GM12878 (cell line): ENCODE data around the gene TXNL1.
A peak's percentile ranks its signal among the peaks of the same experiment; 100 is the strongest.

Experiments
- CEBPB ChIP-seq, 2 experiments: fragments of 150-350 bp in 1 of 2; IDR thresholded peaks; 2 replicates each; pipeline ENCODE4 v1.6.1; 2012 to 2014; ENCODE audit warnings: low read depth in 2 of 2, low read length in 2 of 2, borderline replicate concordance in 1 of 2, inconsistent platforms in 1 of 2
- HDAC6 ChIP-seq: fragments of 200-600 bp; sonication (generic); IDR thresholded peaks from one replicate; pipeline ENCODE4 v1.8.0; 2017; ENCODE audit warnings: antibody characterized with exemption; ENCODE audit not compliant: unreplicated experiment
- IRF4 ChIP-seq: IDR thresholded peaks from 2 replicates; pipeline ENCODE4 v1.6.1; 2011; ENCODE audit warnings: low read depth, low read length
- POLR2A ChIP-seq: IDR thresholded peaks from 2 replicates; pipeline ENCODE4 v1.6.1; 2011; ENCODE audit warnings: low read depth, mild to moderate bottlenecking, low read length
- SIN3A ChIP-seq: IDR thresholded peaks from 2 replicates; pipeline ENCODE4 v1.6.1; 2012; ENCODE audit warnings: low read depth, low read length, improper control_type of control experiment
- SUZ12 ChIP-seq: fragments of 200-600 bp; sonication (generic); IDR thresholded peaks from one replicate; pipeline ENCODE4 v1.6.1; 2018; ENCODE audit warnings: antibody characterized with exemption, mild to moderate bottlenecking; ENCODE audit not compliant: unreplicated experiment
- TF ChIP-seq, protein P1 (sequence below): fragments of 450-650 bp; IDR thresholded peaks from 2 replicates; pipeline ENCODE4 v1.6.1; 2017; ENCODE audit warnings: mild to moderate bottlenecking, moderate library complexity
- TF ChIP-seq, protein P2 (sequence below), 3 experiments: IDR thresholded peaks in 2 of 3; conservative IDR thresholded peaks in 1 of 3; 2 replicates each; pipeline ENCODE4 v1.5.1; 2011; ENCODE audit warnings: low read depth in 3 of 3, low read length in 3 of 3, mild to moderate bottlenecking in 3 of 3, control low read depth in 2 of 3, moderate library complexity in 2 of 3, inconsistent platforms in 1 of 3, mixed read lengths in 1 of 3; ENCODE audit not compliant: control insufficient read depth in 2 of 3, insufficient read depth in 1 of 3; ENCODE audit errors: extremely low read depth in 1 of 3

DNA sequence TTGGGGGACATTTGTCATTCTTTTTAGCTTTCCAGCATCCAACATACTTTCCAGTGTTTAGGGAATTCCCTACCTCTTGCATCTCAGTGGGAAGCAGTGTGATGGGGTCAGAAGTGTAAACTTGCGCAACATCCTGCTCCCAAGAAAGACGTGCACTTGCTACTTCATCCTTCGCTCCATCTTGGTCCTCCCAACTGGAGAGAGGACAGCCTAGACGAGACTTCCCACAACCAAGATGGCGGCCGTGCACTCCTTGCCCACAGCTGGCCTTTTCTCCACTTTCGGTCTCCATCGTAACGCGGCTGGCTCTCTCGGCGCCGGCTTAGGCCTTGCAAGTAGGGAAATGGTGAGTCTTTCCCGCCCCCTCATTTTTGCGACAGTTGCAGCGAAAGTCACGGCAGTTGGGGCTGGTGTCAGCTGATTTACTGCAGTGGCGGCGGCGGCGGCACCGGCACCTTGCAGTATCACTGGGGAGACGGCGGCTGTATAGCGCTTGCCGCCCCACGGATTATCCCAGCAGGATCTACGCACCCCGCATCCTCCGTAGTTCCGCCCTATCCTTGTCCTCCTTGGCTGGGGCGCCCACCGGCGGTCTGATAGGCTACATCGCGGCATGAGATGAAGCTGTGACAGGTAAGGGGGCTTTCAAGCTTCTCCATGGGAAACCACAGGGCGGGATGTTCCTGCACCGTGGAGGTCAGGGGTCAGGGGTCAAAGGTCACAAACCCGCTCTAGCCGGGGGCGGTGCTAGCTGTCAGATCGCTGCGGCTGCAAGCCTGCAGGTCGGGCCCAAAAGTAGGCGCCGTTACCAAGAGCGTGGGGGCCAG, 12.8 kb upstream of the TXNL1 start, which contains the start of gene WDR7:
- no peak; the same call in 1 of the 2 replicates for TF ChIP-seq SIN3A
- peak in 1 of 2 experiments; percentile 51; a peak in 2 of 4 replicates for TF ChIP-seq CEBPB (IDR thresholded peaks at IDR 0.05; ENCODE audit: borderline replicate concordance in 1 of 2, low read depth in 2 of 2, low read length in 2 of 2)
- TF ChIP-seq, protein P1, sequence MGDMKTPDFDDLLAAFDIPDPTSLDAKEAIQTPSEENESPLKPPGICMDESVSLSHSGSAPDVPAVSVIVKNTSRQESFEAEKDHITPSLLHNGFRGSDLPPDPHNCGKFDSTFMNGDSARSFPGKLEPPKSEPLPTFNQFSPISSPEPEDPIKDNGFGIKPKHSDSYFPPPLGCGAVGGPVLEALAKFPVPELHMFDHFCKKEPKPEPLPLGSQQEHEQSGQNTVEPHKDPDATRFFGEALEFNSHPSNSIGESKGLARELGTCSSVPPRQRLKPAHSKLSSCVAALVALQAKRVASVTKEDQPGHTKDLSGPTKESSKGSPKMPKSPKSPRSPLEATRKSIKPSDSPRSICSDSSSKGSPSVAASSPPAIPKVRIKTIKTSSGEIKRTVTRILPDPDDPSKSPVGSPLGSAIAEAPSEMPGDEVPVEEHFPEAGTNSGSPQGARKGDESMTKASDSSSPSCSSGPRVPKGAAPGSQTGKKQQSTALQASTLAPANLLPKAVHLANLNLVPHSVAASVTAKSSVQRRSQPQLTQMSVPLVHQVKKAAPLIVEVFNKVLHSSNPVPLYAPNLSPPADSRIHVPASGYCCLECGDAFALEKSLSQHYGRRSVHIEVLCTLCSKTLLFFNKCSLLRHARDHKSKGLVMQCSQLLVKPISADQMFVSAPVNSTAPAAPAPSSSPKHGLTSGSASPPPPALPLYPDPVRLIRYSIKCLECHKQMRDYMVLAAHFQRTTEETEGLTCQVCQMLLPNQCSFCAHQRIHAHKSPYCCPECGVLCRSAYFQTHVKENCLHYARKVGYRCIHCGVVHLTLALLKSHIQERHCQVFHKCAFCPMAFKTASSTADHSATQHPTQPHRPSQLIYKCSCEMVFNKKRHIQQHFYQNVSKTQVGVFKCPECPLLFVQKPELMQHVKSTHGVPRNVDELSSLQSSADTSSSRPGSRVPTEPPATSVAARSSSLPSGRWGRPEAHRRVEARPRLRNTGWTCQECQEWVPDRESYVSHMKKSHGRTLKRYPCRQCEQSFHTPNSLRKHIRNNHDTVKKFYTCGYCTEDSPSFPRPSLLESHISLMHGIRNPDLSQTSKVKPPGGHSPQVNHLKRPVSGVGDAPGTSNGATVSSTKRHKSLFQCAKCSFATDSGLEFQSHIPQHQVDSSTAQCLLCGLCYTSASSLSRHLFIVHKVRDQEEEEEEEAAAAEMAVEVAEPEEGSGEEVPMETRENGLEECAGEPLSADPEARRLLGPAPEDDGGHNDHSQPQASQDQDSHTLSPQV = no peak
- peak; percentile 86 for TF ChIP-seq POLR2A
- TF ChIP-seq, protein P2, sequence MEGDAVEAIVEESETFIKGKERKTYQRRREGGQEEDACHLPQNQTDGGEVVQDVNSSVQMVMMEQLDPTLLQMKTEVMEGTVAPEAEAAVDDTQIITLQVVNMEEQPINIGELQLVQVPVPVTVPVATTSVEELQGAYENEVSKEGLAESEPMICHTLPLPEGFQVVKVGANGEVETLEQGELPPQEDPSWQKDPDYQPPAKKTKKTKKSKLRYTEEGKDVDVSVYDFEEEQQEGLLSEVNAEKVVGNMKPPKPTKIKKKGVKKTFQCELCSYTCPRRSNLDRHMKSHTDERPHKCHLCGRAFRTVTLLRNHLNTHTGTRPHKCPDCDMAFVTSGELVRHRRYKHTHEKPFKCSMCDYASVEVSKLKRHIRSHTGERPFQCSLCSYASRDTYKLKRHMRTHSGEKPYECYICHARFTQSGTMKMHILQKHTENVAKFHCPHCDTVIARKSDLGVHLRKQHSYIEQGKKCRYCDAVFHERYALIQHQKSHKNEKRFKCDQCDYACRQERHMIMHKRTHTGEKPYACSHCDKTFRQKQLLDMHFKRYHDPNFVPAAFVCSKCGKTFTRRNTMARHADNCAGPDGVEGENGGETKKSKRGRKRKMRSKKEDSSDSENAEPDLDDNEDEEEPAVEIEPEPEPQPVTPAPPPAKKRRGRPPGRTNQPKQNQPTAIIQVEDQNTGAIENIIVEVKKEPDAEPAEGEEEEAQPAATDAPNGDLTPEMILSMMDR (IDR thresholded peaks at IDR 0.05 in 2 of 3, conservative IDR thresholded peaks at IDR 0.05 in 1 of 3; ENCODE audit: control insufficient read depth in 2 of 3, extremely low read depth in 1 of 3, insufficient read depth in 1 of 3, low read depth in 3 of 3, low read length in 3 of 3) = no peak
- no peak for TF ChIP-seq SUZ12
- TF ChIP-seq HDAC6 = no peak
- TF ChIP-seq IRF4 = peak; percentile 43; the same call in 1 of the 2 replicates
